NCI-H128 (cell line): ENCODE results near the gene AFG3L2.
A peak's percentile ranks its signal among the peaks of the same experiment; 100 is the strongest.
"Not testable (repeated sequence)": the region's sequence is repeated elsewhere in the genome, so short reads cannot be mapped to it uniquely, and the experiment has no call there.

Source experiments
- DNase-seq: peaks from one replicate; lab custom pipeline; 2025; ENCODE audit not compliant: unreplicated experiment; lab: John Stamatoyannopoulos, UW

The AFG3L2 gene

GRCh38 chr18:12376754-12377555 lies at the start of gene AFG3L2:
Gene AFG3L2 (minus strand): TSS chr18:12377227. CDS start chr18:12377082, 145 bp downstream.
- DNase-seq = peak; percentile 97

- DNase-seq = no peak
Measured at GRCh38 chr18:12424252-12424651, 47.2 kb upstream of the AFG3L2 start.

GRCh38 chr18:12423820-12424219 lies 46.8 kb upstream of the AFG3L2 start:
- no peak for DNase-seq

DNA sequence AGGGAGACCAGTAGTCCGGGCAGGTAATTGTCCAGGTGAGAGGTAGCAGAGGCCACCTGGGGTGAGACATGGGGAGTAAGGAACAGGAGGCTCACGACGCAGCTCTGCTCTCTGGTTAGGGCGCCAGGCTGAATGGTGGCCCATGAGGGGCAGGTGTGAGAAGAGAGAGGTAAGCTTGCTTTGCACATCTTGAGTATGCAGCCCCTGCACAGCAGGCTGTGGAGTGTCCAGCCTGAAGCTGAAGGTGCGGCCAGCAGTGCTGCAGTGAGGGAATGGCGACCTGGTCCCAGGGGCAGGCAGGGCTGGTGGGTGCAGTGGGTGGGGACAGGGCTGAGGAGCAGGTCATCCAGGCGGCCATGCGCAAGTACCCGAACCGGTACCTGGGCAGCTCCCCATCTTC lies 46.4 kb upstream of the AFG3L2 start:
- DNase-seq = no peak

DNA sequence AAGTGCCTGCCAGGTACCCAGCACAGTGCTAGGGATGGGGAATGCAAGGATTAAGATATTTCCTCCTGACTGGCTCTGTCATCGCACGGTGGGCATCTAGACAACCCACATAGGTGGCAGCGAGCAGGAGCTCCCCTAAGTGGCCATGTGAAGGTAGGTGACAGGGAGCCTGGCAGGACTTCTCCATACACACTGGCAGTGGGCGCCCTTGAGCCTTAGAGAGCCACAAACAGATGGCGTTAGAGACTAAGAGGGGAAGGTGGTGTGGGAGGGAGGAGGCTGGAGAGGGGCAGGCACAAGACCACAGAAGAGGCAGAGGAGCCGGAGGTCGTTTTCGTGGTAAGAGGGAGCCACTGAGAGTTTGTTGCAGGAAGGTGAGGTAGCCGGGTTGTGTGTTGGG lies 45.9 kb upstream of the AFG3L2 start:
- DNase-seq = no peak

- DNase-seq = no peak
Measured at GRCh38 chr18:12421732-12422131, 44.7 kb upstream of the AFG3L2 start.

DNA sequence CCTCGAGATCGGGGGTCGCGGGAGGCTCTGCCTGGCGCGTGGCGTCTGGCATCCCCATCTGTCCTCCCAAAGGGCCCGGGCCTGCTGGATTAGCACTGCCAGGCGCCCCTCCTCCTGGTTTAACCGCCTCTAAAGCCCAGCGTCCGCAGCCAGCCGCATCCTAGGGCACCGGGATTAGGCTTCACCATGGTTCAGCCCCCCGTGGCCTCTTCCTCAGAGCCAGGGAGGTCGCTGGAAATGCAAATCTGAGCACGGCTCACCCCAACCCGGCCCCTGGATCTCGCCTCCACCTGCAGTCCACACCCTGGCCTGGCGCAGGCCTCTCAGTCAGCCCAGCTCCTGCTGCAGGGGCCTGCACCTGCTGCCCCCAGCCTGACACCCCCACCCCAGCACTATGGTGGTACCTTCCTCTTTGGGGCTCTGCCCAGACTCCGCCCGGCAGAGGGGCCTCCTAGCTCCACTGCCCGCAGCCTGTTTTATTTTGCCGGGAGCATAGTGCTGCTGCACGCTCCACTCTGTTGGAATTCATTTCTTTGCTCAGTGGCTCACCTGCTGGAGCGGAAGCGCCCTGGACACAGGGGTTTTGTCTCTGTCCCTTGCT lies 43.9 kb upstream of the AFG3L2 start:
- DNase-seq = peak; percentile 51

- DNase-seq = no peak
Measured at GRCh38 chr18:12417687-12418086, 40.7 kb upstream of the AFG3L2 start.

GRCh38 chr18:12416098-12416729 lies 39.2 kb upstream of the AFG3L2 start:
- no peak for DNase-seq

- DNase-seq = no peak
Measured at GRCh38 chr18:12411456-12411855, 34.4 kb upstream of the AFG3L2 start.

DNA sequence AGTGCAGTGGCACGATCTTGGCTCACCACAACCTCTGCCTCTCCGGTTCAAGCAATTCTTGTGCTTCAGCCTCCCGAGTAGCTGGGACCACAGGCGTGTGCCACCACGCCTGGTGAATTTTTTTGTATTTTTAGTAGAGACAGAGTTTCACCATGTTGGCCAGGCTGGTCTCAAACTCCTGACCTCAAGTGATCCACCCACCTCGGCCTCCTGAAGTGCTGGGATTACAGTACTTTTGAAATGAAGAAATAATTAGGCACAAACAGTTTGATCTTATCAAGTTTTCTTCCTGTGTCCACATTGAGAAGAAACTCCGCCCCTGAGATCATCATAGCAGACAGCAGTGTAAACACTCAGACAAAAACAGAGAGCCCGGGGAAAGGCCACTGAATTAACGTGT lies 33.7 kb upstream of the AFG3L2 start:
- DNase-seq = not testable (repeated sequence)

- no peak for DNase-seq
Measured at GRCh38 chr18:12410081-12410481, 33.1 kb upstream of the AFG3L2 start.

DNA sequence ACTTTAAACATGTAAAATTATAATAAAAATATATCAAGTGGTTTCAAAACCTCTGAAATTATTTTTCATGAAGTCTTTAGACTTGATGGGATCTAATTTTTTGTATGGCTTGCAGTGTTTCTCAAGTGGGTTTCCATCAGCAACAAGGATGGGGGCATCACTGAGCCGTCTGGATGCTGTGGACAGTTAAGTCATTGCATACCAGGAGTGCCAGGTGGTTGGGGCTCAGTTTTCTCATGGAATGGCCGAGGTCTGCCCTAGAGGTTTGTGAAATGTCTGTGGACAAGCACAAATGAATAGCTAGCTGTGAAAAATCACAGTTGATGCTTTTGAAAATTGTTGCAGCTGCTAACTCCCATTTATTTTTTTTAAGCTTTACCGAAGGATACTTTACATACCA lies 32.4 kb upstream of the AFG3L2 start:
- no peak for DNase-seq

GRCh38 chr18:12408247-12408869 lies 31.3 kb upstream of the AFG3L2 start:
- no peak for DNase-seq

DNA sequence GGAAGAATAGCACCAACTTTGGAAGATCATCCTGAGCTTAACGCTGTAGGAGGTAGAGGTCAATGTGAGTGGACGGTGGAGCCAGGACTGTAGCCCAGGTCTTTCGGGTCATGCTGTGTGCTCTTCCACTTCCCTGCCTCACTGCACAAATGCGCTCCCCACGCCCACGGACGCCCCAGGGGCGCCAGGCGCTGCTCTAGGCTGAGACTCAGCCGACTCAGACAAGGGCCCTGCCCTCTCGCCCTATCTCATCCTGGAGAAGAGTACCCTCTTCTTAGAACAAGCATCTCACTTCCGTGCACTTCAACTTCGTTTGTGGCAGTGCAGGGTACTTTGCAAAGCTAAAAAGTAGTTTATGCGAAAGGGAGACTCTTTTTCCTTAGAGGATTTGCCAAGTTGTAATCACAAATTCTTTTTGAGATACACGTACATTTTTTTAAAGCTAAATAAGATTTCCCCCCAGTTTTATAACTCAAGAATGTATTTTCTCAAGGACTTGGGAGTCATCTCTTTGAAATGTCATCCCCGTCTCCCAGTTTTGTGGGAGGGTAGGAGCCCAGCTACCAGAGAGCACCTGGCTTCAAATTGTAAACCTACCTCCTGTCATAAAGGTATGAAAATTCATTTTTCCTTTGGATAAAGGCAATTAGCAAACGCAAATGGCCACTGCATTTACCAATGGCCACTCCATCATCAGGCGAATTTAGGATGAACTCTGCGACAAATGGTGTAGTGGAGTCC lies 29.5 kb upstream of the AFG3L2 start:
- DNase-seq = no peak

- no peak for DNase-seq
Measured at GRCh38 chr18:12405066-12405465, 28.0 kb upstream of the AFG3L2 start.

DNA sequence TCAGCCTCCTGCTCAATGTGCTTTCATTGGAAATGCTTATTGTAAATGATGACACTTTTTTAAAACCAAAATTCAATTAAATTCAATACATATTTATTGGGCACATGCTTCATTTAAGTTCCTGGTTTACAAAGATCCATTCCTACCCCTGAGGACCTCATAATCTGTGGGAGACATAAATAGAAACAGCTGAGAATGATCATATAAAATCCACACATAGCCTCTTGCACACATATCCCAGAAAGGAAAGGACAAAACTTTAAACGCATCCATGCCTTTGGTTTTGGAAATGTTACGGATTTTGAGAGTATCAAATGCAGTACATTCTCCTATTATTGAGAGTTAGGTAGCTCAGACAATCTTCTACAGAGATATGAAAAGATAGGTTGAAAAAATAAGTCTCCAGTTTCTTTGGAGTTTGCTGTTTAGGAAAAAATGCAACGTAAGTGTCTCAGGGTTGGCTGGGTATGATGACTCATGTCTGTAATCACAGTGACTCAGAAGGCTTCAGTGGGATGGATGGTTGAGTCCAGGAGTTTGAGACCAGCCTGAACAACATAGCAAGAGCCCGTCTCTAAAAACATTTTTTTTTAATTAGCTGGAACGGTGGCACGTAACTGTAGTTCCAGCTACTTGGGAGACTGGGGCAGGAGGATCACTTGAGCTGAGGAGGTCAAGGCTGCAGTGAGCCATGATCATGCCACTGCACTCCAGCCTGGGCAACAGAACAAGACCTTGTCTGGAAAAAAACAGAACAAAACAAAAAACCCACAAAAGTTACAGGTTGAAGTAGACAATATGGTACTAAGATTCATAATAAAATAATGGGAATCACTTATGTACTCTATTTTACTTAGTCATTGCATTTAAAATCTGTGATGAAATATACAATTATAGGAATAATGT lies 26.8 kb upstream of the AFG3L2 start:
- no peak for DNase-seq

DNA sequence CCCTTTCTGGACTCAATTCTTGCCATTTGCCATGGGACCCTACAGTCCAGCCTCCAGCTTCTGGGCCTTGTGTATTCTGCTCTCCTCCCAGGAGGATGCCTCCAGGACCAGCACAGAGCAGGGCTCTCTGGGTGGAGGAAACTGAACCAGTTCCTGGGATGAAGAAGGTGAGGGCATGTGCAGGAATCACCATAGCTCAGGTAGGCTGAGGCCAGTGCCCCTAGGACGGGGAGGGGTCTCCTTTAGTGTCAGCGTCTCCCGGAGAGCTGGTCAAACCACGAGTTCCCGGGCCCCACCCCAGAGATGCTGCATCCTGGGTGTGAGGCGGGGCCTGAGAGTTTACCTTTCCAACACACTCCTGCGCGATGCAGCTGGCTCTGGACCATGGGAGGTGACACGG lies 24.9 kb upstream of the AFG3L2 start:
- no peak for DNase-seq

DNA sequence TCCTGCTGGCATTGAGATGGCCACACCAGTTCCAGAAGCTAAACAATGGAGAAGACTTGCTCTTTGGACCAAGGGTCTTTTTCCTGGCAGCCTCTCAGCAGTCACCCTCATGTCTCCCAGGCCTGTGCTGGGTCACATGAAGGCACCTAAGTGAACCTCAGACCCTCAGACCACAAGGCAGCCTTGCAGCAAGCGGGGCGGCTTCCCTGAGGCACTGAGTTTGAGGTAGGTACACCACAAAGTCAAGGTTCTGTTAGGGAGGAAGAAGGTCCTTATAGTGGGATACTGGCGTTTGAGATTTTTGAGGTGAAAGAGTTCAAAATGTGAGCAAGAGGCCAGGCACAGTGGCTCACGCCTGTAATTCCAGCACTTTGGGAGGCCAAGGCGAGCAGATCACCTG lies 22.2 kb upstream of the AFG3L2 start:
- no peak for DNase-seq

DNA sequence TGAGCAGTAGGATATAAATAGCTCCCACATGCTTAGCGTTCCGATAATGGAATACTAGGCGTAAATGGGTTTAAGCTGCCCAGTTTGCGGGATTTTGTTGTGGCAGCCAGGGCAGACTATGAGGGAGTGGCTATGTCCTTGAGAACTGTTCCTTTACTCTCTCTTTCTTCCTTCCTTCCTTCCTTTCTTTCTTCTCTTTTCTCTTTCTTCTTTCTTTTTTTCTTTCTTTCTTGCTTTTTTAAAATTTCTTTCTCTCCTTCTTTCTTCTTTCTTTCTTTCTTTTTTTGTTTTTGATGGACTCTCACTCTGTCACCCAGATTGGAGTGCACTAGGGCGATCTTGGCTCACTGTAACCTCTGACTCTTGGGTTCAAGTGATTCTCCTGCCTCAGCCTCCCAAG lies 21.6 kb upstream of the AFG3L2 start:
- no peak for DNase-seq
